HEK293T (cell line): Measurements from ENCODE around the gene KRTAP10-7.

Source experiments
- CTCF ChIA-PET: fragments of 350-600 bp; formaldehyde crosslinking; extraction: SDS; loops from one replicate; lab custom pipeline; 2021; ENCODE audit warnings: antibody characterized with exemption, inconsistent platforms; lab: Yijun Ruan, JAX
- POLR2A ChIA-PET: fragments of 350-600 bp; formaldehyde crosslinking; extraction: SDS; loops from one replicate; lab custom pipeline; 2020; ENCODE audit warnings: antibody characterized with exemption, inconsistent platforms; lab: Yijun Ruan, JAX
- DNase-seq: peaks from one replicate; pipeline ENCODE4 v3.0.0; 2012; ENCODE audit warnings: mixed read lengths; ENCODE audit errors: extremely low spot score
- ARNT ChIP-seq: fragments of 450-650 bp; IDR thresholded peaks from 2 replicates; pipeline ENCODE4 v1.6.1; 2017; ENCODE audit warnings: mild to moderate bottlenecking
- BHLHE40 ChIP-seq: fragments of 450-650 bp; IDR thresholded peaks from 2 replicates; pipeline ENCODE4 v1.6.1; 2016; ENCODE audit warnings: mild to moderate bottlenecking, moderate library complexity, borderline replicate concordance
- CTBP1 ChIP-seq: fragments of 450-650 bp; IDR thresholded peaks from 2 replicates; pipeline ENCODE4 v1.6.1; 2016; ENCODE audit warnings: borderline replicate concordance
- ELF4 ChIP-seq: fragments of 450-650 bp; IDR thresholded peaks from 2 replicates; pipeline ENCODE4 v1.6.1; 2017; ENCODE audit warnings: antibody characterized with exemption
- FOXA1 ChIP-seq: fragments of 450-650 bp; IDR thresholded peaks from 2 replicates; pipeline ENCODE4 v1.6.1; 2016; ENCODE audit warnings: mild to moderate bottlenecking
- FOXK2 ChIP-seq: fragments of 450-650 bp; IDR thresholded peaks from 2 replicates; pipeline ENCODE4 v1.6.1; 2016; ENCODE audit warnings: mild to moderate bottlenecking
- FOXM1 ChIP-seq: fragments of 450-650 bp; IDR thresholded peaks from 2 replicates; pipeline ENCODE4 v1.6.1; 2017; ENCODE audit warnings: mild to moderate bottlenecking, borderline replicate concordance
- HDGF ChIP-seq: fragments of 450-650 bp; IDR thresholded peaks from 2 replicates; pipeline ENCODE4 v1.6.1; 2017; ENCODE audit warnings: antibody characterized with exemption, borderline replicate concordance
- L3MBTL2 ChIP-seq: fragments of 450-650 bp; conservative IDR thresholded peaks from 2 replicates; pipeline ENCODE4 v1.6.1; 2016; ENCODE audit warnings: mild to moderate bottlenecking
- LEF1 ChIP-seq: fragments of 450-650 bp; IDR thresholded peaks from 2 replicates; pipeline ENCODE4 v1.6.1; 2017; ENCODE audit warnings: mild to moderate bottlenecking, borderline replicate concordance
- NFRKB ChIP-seq: fragments of 450-650 bp; IDR thresholded peaks from 2 replicates; pipeline ENCODE4 v1.6.1; 2016; ENCODE audit warnings: mild to moderate bottlenecking, moderate library complexity
- PKNOX1 ChIP-seq: fragments of 450-650 bp; IDR thresholded peaks from 2 replicates; pipeline ENCODE4 v1.6.1; 2016
- SP1 ChIP-seq: fragments of 450-650 bp; IDR thresholded peaks from 2 replicates; pipeline ENCODE4 v1.6.1; 2017
- SUZ12 ChIP-seq: fragments of 450-650 bp; IDR thresholded peaks from 2 replicates; pipeline ENCODE4 v1.6.1; 2016; ENCODE audit warnings: mild to moderate bottlenecking
- TARDBP ChIP-seq: fragments of 450-650 bp; IDR thresholded peaks from 2 replicates; pipeline ENCODE4 v1.6.1; 2016
- ZNF384 ChIP-seq: fragments of 450-650 bp; IDR thresholded peaks from 2 replicates; pipeline ENCODE4 v1.6.1; 2016

KRTAP10-7 gene

GRCh38 chr21:44611551-44611950 lies 11.2 kb downstream of the KRTAP10-7 start:
- no peak for TF ChIP-seq ELF4
- no peak for TF ChIP-seq PKNOX1
- no peak for TF ChIP-seq L3MBTL2
- TF ChIP-seq BHLHE40 = no peak
- TF ChIP-seq ARNT = no peak
- TF ChIP-seq HDGF = no peak
- TF ChIP-seq FOXM1 = no peak
- TF ChIP-seq FOXA1 = no peak
- TF ChIP-seq CTBP1 = no peak
- TF ChIP-seq TARDBP = no peak
- TF ChIP-seq LEF1 = no peak
- TF ChIP-seq NFRKB = no peak
- no peak for TF ChIP-seq SUZ12
- TF ChIP-seq ZNF384 = no peak
- no peak for TF ChIP-seq FOXK2
- DNase-seq = no peak
- ChIA-PET CTCF (no interaction called here), POLR2A (no interaction called here)

GRCh38 chr21:44612029-44612486 lies 11.7 kb downstream of the KRTAP10-7 start, which contains the start of gene KRTAP10-8:
Gene KRTAP10-8 (plus strand): TSS chr21:44612079. CDS start chr21:44612101, 22 bp downstream.
- no peak for DNase-seq
- POLR2A ChIA-PET = no interaction called here
- CTCF ChIA-PET = no interaction called here
- TF ChIP-seq FOXK2 (no peak), PKNOX1 (no peak), ZNF384 (no peak), SUZ12 (no peak), TARDBP (no peak), ELF4 (no peak), L3MBTL2 (no peak), SP1 (no peak), NFRKB (no peak), ARNT (no peak), BHLHE40 (no peak), FOXA1 (no peak), HDGF (no peak), CTBP1 (no peak), FOXM1 (no peak), LEF1 (no peak)

- ChIA-PET CTCF (no interaction called here), POLR2A (no interaction called here)
- DNase-seq = no peak
- TF ChIP-seq ELF4 = no peak
- no peak for TF ChIP-seq FOXK2
- no peak for TF ChIP-seq ZNF384
These were observed 12.4 kb downstream of the KRTAP10-7 start for GRCh38 chr21:44612669-44613229.

GRCh38 chr21:44613386-44614155 lies 13.2 kb downstream of the KRTAP10-7 start:
- POLR2A ChIA-PET = no interaction called here
- CTCF ChIA-PET = no interaction called here
- TF ChIP-seq L3MBTL2 (no peak), CTBP1 (no peak), PKNOX1 (no peak), FOXK2 (no peak), BHLHE40 (no peak), ARNT (no peak), FOXA1 (no peak), ELF4 (no peak), NFRKB (no peak), FOXM1 (no peak), SP1 (no peak), TARDBP (no peak), LEF1 (no peak), HDGF (no peak), SUZ12 (no peak), ZNF384 (no peak)
- DNase-seq = no peak

GRCh38 chr21:44614161-44614631 lies 13.8 kb downstream of the KRTAP10-7 start:
- ChIA-PET CTCF (no interaction called here), POLR2A (no interaction called here)
- TF ChIP-seq FOXK2 (no peak), ARNT (no peak), PKNOX1 (no peak), FOXM1 (no peak), ZNF384 (no peak), LEF1 (no peak), SP1 (no peak)
- DNase-seq = no peak
